GM23338 (cell line): Measurements from ENCODE around the gene CENPP.
A peak's percentile ranks its signal among the peaks of the same experiment; 100 is the strongest.

Source experiments
- CREB1 ChIP-seq: fragments of 250-450 bp; sonication (Bioruptor Pico); IDR thresholded peaks from 2 replicates; pipeline ENCODE4 v1.5.0; 2020; ENCODE audit warnings: low read depth, mild to moderate bottlenecking, moderate library complexity
- CTCF ChIP-seq, 2 experiments: fragments of 200-600 bp in 1 of 2; sonication (generic) in 1 of 2; conservative IDR thresholded peaks; 2 replicates each; pipeline versions ENCODE4 v1.5.1 to v1.6.1; 2016 to 2017; ENCODE audit warnings: antibody characterized with exemption in 2 of 2, low read depth in 2 of 2, mild to moderate bottlenecking in 2 of 2, moderate library complexity in 1 of 2
- EZH2 ChIP-seq: fragments of 200-600 bp; sonication (generic); IDR thresholded peaks from one replicate; pipeline ENCODE4 v1.8.0; 2017; ENCODE audit warnings: antibody characterized with exemption, mild to moderate bottlenecking, low read depth; ENCODE audit not compliant: unreplicated experiment
- EZH2phosphoT487 ChIP-seq: fragments of 200-600 bp; sonication (generic); IDR thresholded peaks from one replicate; pipeline ENCODE4 v1.8.1; 2018; ENCODE audit warnings: antibody characterized with exemption; ENCODE audit not compliant: unreplicated experiment
- JUNB ChIP-seq: IDR thresholded peaks from one replicate; pipeline ENCODE4 v1.6.1; 2016; ENCODE audit warnings: antibody characterized with exemption; ENCODE audit not compliant: unreplicated experiment
- POLR2AphosphoS5 ChIP-seq: IDR thresholded peaks from 2 replicates; pipeline ENCODE4 v1.6.1; 2016; ENCODE audit warnings: antibody characterized with exemption, low read depth
- STAT1 ChIP-seq: IDR thresholded peaks from one replicate; pipeline ENCODE4 v1.6.1; 2016; ENCODE audit warnings: antibody characterized with exemption; ENCODE audit not compliant: unreplicated experiment
- ZNF114 ChIP-seq: fragments of 250-450 bp; sonication (Bioruptor Pico); IDR thresholded peaks from 2 replicates; pipeline ENCODE4 v1.5.0; 2020; ENCODE audit warnings: mild to moderate bottlenecking, moderate library complexity
- TF ChIP-seq, protein P1 (sequence below): IDR thresholded peaks from one replicate; pipeline ENCODE4 v1.6.1; 2018; ENCODE audit warnings: antibody characterized with exemption; ENCODE audit not compliant: unreplicated experiment

- TF ChIP-seq CTCF (conservative IDR thresholded peaks at IDR 0.05; ENCODE audit: low read depth in 2 of 2) (peak; percentile 35 to 36; a peak in 3 of 4 replicates), ZNF114 (CRISPR knock-in tag) (no peak), EZH2 (no peak), POLR2AphosphoS5 (no peak), EZH2phosphoT487 (no peak), STAT1 (no peak), JUNB (no peak), CREB1 (no peak)
- TF ChIP-seq, protein P1, sequence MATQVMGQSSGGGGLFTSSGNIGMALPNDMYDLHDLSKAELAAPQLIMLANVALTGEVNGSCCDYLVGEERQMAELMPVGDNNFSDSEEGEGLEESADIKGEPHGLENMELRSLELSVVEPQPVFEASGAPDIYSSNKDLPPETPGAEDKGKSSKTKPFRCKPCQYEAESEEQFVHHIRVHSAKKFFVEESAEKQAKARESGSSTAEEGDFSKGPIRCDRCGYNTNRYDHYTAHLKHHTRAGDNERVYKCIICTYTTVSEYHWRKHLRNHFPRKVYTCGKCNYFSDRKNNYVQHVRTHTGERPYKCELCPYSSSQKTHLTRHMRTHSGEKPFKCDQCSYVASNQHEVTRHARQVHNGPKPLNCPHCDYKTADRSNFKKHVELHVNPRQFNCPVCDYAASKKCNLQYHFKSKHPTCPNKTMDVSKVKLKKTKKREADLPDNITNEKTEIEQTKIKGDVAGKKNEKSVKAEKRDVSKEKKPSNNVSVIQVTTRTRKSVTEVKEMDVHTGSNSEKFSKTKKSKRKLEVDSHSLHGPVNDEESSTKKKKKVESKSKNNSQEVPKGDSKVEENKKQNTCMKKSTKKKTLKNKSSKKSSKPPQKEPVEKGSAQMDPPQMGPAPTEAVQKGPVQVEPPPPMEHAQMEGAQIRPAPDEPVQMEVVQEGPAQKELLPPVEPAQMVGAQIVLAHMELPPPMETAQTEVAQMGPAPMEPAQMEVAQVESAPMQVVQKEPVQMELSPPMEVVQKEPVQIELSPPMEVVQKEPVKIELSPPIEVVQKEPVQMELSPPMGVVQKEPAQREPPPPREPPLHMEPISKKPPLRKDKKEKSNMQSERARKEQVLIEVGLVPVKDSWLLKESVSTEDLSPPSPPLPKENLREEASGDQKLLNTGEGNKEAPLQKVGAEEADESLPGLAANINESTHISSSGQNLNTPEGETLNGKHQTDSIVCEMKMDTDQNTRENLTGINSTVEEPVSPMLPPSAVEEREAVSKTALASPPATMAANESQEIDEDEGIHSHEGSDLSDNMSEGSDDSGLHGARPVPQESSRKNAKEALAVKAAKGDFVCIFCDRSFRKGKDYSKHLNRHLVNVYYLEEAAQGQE: no peak
Observed at GRCh38 chr9:92636627-92637026, 310.9 kb downstream of the CENPP start.
